NCI-H460 (cell line): Measurements from ENCODE around the gene MYO10. TPM values are rescaled to one million over a fixed set of nuclear protein-coding genes. Genes with fewer than 3 reads are reported as not detected.

Source experiments
- DNase-seq: peaks from one replicate; pipeline ENCODE4 v3.0.0-alpha.2; 2016; ENCODE audit warnings: low read depth; ENCODE audit errors: extremely low read depth
- total RNA-seq: library from RNA; depleted of rRNA; stranded (reverse); fragments of >200 nt; shearing (Covaris generic); gene quantifications from 2 replicates; pipeline ENCODE4 v1.2.3, GENCODE V29; 2014

Gene MYO10
- total RNA-seq, 1 experiment from 2014 or later: 13.0 TPM

- DNase-seq: peak; percentile 50
These were observed 245.7 kb downstream of the MYO10 start for GRCh38 chr5:16690243-16690852.

- DNase-seq: no peak
These were observed 248.2 kb downstream of the MYO10 start for GRCh38 chr5:16687898-16688297.

- DNase-seq: no peak
These were observed 251.0 kb downstream of the MYO10 start for GRCh38 chr5:16685069-16685468.

- DNase-seq: no peak
These were observed 254.2 kb downstream of the MYO10 start for GRCh38 chr5:16681876-16682275.

GRCh38 chr5:16679863-16680262 is 256.2 kb downstream of the MYO10 start:
- no peak for DNase-seq

GRCh38 chr5:16679190-16679589 is 256.9 kb downstream of the MYO10 start:
- DNase-seq: no peak

GRCh38 chr5:16675806-16676205 is 260.3 kb downstream of the MYO10 start:
- DNase-seq: no peak

GRCh38 chr5:16674750-16675149 is 261.3 kb downstream of the MYO10 start:
- DNase-seq: no peak

GRCh38 chr5:16673241-16674201 is 262.6 kb downstream of the MYO10 start:
- DNase-seq: no peak

GRCh38 chr5:16671208-16671607 is 264.9 kb downstream of the MYO10 start:
- DNase-seq: no peak

- DNase-seq: no peak
These were observed 266.3 kb downstream of the MYO10 start for GRCh38 chr5:16669776-16670175.

- DNase-seq: no peak
These were observed 267.5 kb downstream of the MYO10 start for GRCh38 chr5:16668631-16669030.

- DNase-seq: no peak
These were observed 267.9 kb downstream of the MYO10 start for GRCh38 chr5:16668194-16668593.

GRCh38 chr5:16666883-16667398 is 269.1 kb downstream of the MYO10 start:
- no peak for DNase-seq

- no peak for DNase-seq
These were observed 269.8 kb downstream of the MYO10 start for GRCh38 chr5:16666130-16666882.

GRCh38 chr5:16665601-16666000 is 270.5 kb downstream of the MYO10 start:
- no peak for DNase-seq

- DNase-seq: no peak
These were observed 271.7 kb downstream of the MYO10 start for GRCh38 chr5:16664368-16664767.

- DNase-seq: no peak
These were observed 272.2 kb downstream of the MYO10 start for GRCh38 chr5:16663840-16664239.

- no peak for DNase-seq
These were observed 274.4 kb downstream of the MYO10 start for GRCh38 chr5:16661713-16662112.

GRCh38 chr5:16660982-16661381 is 275.1 kb downstream of the MYO10 start:
- DNase-seq: no peak

GRCh38 chr5:16659536-16659935 is 276.6 kb downstream of the MYO10 start:
- DNase-seq: no peak
